Vagina (tissue), 2 donors: Measurements from ENCODE around the gene DGKE. TPM values are rescaled to one million over a fixed set of nuclear protein-coding genes. Genes with fewer than 3 reads are reported as not detected.

Experiments
- DNase-seq, 2 donors: peaks; one replicate each; pipeline ENCODE4 v3.0.0-alpha.2; 2017; ENCODE audit errors: extremely low spot score in 2 of 2
- H3K27ac ChIP-seq: fragments of 200-600 bp; sonication (generic); one replicate; pipeline ENCODE4 v1.5.1; 2019
- H3K27me3 ChIP-seq: fragments of 200-600 bp; sonication (generic); one replicate; pipeline ENCODE4 v1.5.1; 2019
- H3K36me3 ChIP-seq, 2 donors: fragments of 200-600 bp; sonication (generic); one replicate each; pipeline ENCODE4 v1.5.1; 2017 to 2019
- H3K4me1 ChIP-seq: fragments of 200-600 bp; sonication (generic); one replicate; pipeline ENCODE4 v1.5.1; 2019
- H3K4me3 ChIP-seq, 2 donors: fragments of 200-600 bp; sonication (generic); 1 replicate in 1 of 2; 2 replicates in 1 of 2; pipeline ENCODE4 v1.5.1; 2016 to 2019
- H3K9me3 ChIP-seq: fragments of 200-600 bp; sonication (generic); one replicate; pipeline ENCODE4 v1.5.1; 2019
- POLR2A ChIP-seq, 2 donors: fragments of 450-650 bp; IDR thresholded peaks; one replicate each; pipeline ENCODE4 v1.6.1; 2017; ENCODE audit warnings: antibody characterized with exemption in 2 of 2, mild to moderate bottlenecking in 2 of 2, moderate library complexity in 2 of 2
- POLR2AphosphoS5 ChIP-seq, 2 donors: sonication (generic); formaldehyde crosslinking; IDR thresholded peaks; one replicate each; pipeline ENCODE4 v1.9.0; 2017; ENCODE audit warnings: antibody characterized with exemption in 2 of 2, mild to moderate bottlenecking in 2 of 2, low read depth in 1 of 2; ENCODE audit not compliant: insufficient read depth in 1 of 2
- intact Hi-C: fragments of 100-400 bp; cut with DNase I; formaldehyde crosslinking; loops from one replicate; pipeline ENCODE4 v1.15.1; 2023
- total RNA-seq: library from RNA; depleted of rRNA; stranded (reverse); fragments of >200 nt; gene quantifications from one replicate; pipeline ENCODE4 v1.2.3, GENCODE V29; 2016
- TF ChIP-seq, protein P1 (sequence below), 3 experiments: fragments of 450-650 bp in 2 of 3; fragments of 200-600 bp in 1 of 3; sonication (generic) in 1 of 3; IDR thresholded peaks; one replicate each; pipeline ENCODE4 v1.5.1; 2017 to 2019; ENCODE audit warnings: antibody characterized with exemption in 3 of 3, mild to moderate bottlenecking in 2 of 3, moderate library complexity in 2 of 3

Gene DGKE
- total RNA-seq, 1 donor from 2014 or later, result 13.0 TPM

DNA sequence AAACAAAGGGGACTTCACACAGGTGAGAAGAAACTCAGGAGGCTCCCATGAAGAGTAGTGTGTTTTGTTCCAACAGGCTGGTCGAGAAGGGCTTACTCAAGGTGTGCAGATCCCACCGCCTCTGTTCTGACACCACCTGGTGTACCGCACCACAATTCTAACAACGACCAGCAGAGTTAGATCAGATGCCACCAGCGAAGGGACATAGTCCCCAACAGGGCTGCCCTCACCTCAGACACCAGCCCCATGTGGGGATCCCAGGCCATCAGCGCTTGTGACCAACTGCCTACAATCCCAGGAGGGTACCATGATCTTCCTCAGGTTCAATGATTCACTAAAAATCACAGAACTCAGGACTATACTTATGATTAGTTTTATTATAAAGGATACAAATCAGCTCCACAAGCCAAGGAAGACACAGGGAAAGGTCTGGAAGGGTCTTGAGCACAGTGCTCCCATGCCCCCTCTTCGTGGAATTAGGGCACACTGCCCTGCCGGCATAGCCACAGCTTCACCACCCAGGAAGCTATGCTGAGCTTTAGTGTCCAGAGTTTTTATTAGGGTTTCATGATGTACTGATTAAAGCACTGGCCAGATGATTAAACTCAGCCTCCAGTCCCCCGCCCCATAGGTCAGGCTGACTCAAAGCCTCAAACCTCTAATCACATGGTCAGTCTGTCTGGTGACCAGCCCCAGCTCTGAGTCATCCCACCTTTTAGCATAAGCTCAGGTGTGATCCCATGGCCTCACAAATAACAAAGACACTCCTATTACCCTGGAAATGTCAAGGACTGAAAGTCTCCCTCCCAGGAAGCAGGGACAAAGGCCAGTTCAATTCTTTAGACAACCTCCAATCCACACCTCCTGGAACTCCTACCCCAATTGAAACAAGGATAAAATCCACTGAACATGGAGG is 53.9 kb downstream of the DGKE start:
- Histone ChIP-seq H3K27ac (no peak overlapping the region), H3K9me3 (no peaks in the 10 kb centered on the region), H3K27me3 (no peaks in the 10 kb centered on the region), H3K4me1 (peaks cover 31% of the 10 kb centered on the region), H3K4me3 (no peak overlapping the region), H3K36me3 (peaks cover 3 to 29% of the 10 kb centered on the region in 2 donors)
- TF ChIP-seq POLR2AphosphoS5 (IDR thresholded peaks at IDR 0.05; ENCODE audit: insufficient read depth in 1 of 2, low read depth in 1 of 2) (no peak), POLR2A (IDR thresholded peaks at IDR 0.05) (no peak)
- TF ChIP-seq, protein P1, sequence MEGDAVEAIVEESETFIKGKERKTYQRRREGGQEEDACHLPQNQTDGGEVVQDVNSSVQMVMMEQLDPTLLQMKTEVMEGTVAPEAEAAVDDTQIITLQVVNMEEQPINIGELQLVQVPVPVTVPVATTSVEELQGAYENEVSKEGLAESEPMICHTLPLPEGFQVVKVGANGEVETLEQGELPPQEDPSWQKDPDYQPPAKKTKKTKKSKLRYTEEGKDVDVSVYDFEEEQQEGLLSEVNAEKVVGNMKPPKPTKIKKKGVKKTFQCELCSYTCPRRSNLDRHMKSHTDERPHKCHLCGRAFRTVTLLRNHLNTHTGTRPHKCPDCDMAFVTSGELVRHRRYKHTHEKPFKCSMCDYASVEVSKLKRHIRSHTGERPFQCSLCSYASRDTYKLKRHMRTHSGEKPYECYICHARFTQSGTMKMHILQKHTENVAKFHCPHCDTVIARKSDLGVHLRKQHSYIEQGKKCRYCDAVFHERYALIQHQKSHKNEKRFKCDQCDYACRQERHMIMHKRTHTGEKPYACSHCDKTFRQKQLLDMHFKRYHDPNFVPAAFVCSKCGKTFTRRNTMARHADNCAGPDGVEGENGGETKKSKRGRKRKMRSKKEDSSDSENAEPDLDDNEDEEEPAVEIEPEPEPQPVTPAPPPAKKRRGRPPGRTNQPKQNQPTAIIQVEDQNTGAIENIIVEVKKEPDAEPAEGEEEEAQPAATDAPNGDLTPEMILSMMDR (IDR thresholded peaks at IDR 0.05), result no peak
- DNase-seq, result no peak
- intact Hi-C loops, result no loop called here

DNA sequence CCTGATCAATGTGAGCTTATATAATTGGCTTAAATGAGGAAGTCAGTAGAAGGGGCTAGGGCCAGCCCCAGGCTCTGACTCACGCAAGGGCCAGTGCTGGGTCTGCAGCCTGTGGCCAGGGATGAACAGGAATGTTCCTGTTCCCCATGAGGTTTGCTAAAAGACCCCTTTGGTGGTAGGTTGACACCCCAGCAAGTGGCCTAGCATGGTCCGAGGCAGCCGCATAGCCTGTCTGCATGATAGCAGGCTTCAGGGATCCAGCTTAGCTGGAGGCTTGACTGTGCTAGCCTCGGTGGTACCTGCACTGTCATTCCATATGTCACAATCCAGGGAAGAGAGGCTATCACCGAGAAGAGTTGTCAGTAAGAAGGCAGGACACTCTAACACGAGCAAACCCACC is 56.4 kb downstream of the DGKE start:
- no peak for TF ChIP-seq POLR2AphosphoS5 (IDR thresholded peaks at IDR 0.05; ENCODE audit: insufficient read depth in 1 of 2, low read depth in 1 of 2)
- no peak for TF ChIP-seq POLR2A (IDR thresholded peaks at IDR 0.05)
- TF ChIP-seq, protein P1 (IDR thresholded peaks at IDR 0.05), result no peak
- H3K4me3 ChIP-seq, result no peak overlapping the region
- no peaks in the 10 kb centered on the region for H3K27me3 ChIP-seq
- peaks cover 3 to 55% of the 10 kb centered on the region in 2 donors for H3K36me3 ChIP-seq
- H3K27ac ChIP-seq, result peak overlapping the region; percentile 77
- no peak for DNase-seq
- no peaks in the 10 kb centered on the region for H3K9me3 ChIP-seq
- intact Hi-C loops, result no loop called here
- peaks cover 42% of the 10 kb centered on the region for H3K4me1 ChIP-seq

DNA sequence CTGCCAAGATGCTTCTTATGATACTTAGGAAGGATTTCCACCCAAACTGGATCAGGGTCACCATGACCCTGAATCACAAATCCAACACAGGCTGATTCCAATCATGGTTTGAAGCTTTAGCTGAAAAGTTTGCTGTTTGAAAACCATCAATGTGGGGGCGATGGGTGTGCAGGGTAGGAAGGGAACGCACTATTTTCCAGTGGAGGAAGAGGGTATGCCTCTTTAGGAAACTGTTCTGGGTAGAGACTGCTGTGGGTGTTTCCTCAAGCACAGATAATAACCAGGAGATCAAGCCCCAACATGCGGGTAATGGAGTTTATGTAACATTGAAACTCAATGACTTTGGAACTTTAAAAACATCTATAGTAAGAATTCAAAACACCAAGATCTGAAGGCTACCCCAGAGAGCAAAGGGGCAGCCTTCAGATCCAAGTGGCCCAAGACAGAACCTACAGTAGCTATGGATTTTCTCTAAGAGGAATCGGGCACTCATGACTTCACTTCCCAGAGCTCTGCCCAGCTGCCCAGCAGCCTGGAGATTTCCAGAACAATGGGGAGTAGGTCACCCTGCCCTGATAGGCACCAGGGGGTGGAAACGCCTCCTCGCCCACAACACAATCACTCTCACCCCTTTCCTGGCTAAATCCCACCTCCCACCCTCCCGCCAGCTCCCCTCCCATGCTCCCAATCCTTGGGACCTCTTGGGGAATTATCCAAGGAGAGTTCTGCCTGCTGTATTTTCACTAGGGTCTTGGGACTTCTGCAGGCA is 57.1 kb downstream of the DGKE start:
- H3K36me3 ChIP-seq, result peaks cover 3 to 62% of the 10 kb centered on the region in 2 donors
- intact Hi-C loops, result no loop called here

GRCh38 chr17:56891751-56892150 is 57.8 kb downstream of the DGKE start:
- Histone ChIP-seq H3K9me3 (no peaks in the 10 kb centered on the region), H3K27ac (peak overlapping the region; percentile 77), H3K4me3 (no peak overlapping the region), H3K27me3 (no peaks in the 10 kb centered on the region), H3K4me1 (peaks cover 42% of the 10 kb centered on the region), H3K36me3 (peaks cover 3 to 69% of the 10 kb centered on the region in 2 donors)
- DNase-seq, result no peak
- TF ChIP-seq POLR2A (IDR thresholded peaks at IDR 0.05) (no peak), POLR2AphosphoS5 (IDR thresholded peaks at IDR 0.05; ENCODE audit: insufficient read depth in 1 of 2, low read depth in 1 of 2) (no peak)
- TF ChIP-seq, protein P1 (IDR thresholded peaks at IDR 0.05), result no peak
- intact Hi-C loops, result no loop called here

More for the DNA sequence above, 57.1 kb downstream of the DGKE start:
- DNase-seq, result no peak
- no peak for TF ChIP-seq POLR2A (IDR thresholded peaks at IDR 0.05)
- TF ChIP-seq POLR2AphosphoS5 (IDR thresholded peaks at IDR 0.05; ENCODE audit: insufficient read depth in 1 of 2, low read depth in 1 of 2), result no peak
- TF ChIP-seq, protein P1 (IDR thresholded peaks at IDR 0.05), result no peak
- H3K4me1 ChIP-seq, result peaks cover 42% of the 10 kb centered on the region
- H3K9me3 ChIP-seq, result no peaks in the 10 kb centered on the region
- H3K4me3 ChIP-seq, result no peak overlapping the region
- H3K27me3 ChIP-seq, result no peaks in the 10 kb centered on the region
- peak overlapping the region; percentile 77 for H3K27ac ChIP-seq
